Measurements from ENCODE around the gene ZCRB1. TPM values are rescaled to one million over a fixed set of nuclear protein-coding genes. Genes with fewer than 3 reads are reported as not detected.

ZCRB1 gene
- total RNA-seq, 1 experiment from 2014 or later, result 68.1 TPM

DNA sequence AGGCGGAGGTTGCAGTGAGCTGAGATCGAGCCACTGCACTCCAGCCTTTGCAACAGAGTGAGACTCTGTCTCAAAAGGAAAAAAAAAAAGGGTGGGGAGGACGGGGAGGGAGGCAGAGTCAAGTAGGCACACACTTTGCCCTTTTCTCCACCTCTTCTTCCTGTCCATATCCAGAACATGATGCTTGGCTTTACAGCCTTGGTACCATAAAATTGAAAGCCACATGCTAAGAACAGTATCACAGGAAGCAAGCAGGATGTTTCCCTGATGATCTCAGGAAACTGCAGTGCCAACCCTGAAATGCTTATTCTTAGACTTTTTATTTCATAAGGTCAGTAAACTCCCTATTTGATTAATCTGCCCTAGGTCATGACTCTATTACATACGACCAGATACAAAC, 55.3 kb downstream of the ZCRB1 start:
- Histone ChIP-seq H2AFZ (ENCODE audit: low read depth, low read length, poor library complexity, severe bottlenecking) (no peak overlapping the region), H3K9me3 (ENCODE audit: control insufficient read depth in 1 of 2, insufficient read depth in 1 of 2, low read depth in 1 of 2, low read length in 2 of 2) (no peaks in the 10 kb centered on the region), H3K9ac (ENCODE audit: low read length) (no peak overlapping the region), H3K9me2 (ENCODE audit: insufficient read depth) (no peaks in the 10 kb centered on the region), H3K36me3 (ENCODE audit: control insufficient read depth in 1 of 2, insufficient read depth in 2 of 2, low read length in 2 of 2) (no peaks in the 10 kb centered on the region), H3K4me2 (ENCODE audit: low read length) (no peak overlapping the region), H3K27me3 (ENCODE audit: insufficient read depth, low read length) (no peaks in the 10 kb centered on the region), H4K20me1 (ENCODE audit: insufficient read depth) (no peaks in the 10 kb centered on the region), H3K27ac (ENCODE audit: low read depth, low read length) (no peak overlapping the region), H3K4me3 (replicated peaks in 1 of 2; ENCODE audit: low read depth in 1 of 2, low read length in 2 of 2) (no peak overlapping the region), H3K79me2 (ENCODE audit: insufficient read depth, low read length) (no peaks in the 10 kb centered on the region), H3K4me1 (ENCODE audit: control insufficient read depth in 1 of 2, insufficient read depth in 2 of 2, low read length in 2 of 2) (no peaks in the 10 kb centered on the region)
- BruUV-seq (replicated peaks), result no TSS peak
- RAD21 ChIA-PET (ENCODE audit: low non-redundant PET in 1 of 2, low total read pairs in 2 of 2, uncharacterized antibody in 2 of 2, unreplicated experiment in 2 of 2), result no interaction called here
- no peak for DNase-seq (ENCODE audit: low read depth, low spot score)
- POLR2A ChIA-PET, result no interaction called here
- ATAC-seq, result no peak
- CTCF ChIA-PET, result no interaction called here
- TF ChIP-seq EZH2 (IDR thresholded peaks at IDR 0.05) (no peak), TCF7L2 (IDR thresholded peaks at IDR 0.05; ENCODE audit: borderline replicate concordance, extremely low read depth, insufficient read depth, insufficient read length) (no peak), SIN3A (IDR thresholded peaks at IDR 0.05; ENCODE audit: low read depth) (no peak), ZNF274 (IDR thresholded peaks at IDR 0.05; ENCODE audit: low read depth, low read length) (no peak), POLR2A (IDR thresholded peaks at IDR 0.05; ENCODE audit: borderline replicate concordance, extremely low read depth, insufficient read depth, insufficient read length) (no peak), YY1 (IDR thresholded peaks at IDR 0.05; ENCODE audit: extremely low read depth, insufficient replicate concordance, low read depth, low read length) (no peak), CBX3 (IDR thresholded peaks at IDR 0.05; ENCODE audit: low read depth) (no peak), ELF1 (IDR thresholded peaks at IDR 0.05; ENCODE audit: borderline replicate concordance, low read depth) (no peak), RAD21 (IDR thresholded peaks at IDR 0.05; ENCODE audit: low read depth) (no peak), JUND (IDR thresholded peaks at IDR 0.05) (no peak), CEBPB (IDR thresholded peaks at IDR 0.05; ENCODE audit: low read depth) (no peak), EZH2phosphoT487 (IDR thresholded peaks at IDR 0.05; ENCODE audit: borderline replicate concordance) (no peak), EGR1 (IDR thresholded peaks at IDR 0.05; ENCODE audit: low read depth) (no peak), SP1 (IDR thresholded peaks at IDR 0.05; ENCODE audit: low read depth) (no peak), ZFX (IDR thresholded peaks at IDR 0.05) (no peak)
- TF ChIP-seq, protein P1, sequence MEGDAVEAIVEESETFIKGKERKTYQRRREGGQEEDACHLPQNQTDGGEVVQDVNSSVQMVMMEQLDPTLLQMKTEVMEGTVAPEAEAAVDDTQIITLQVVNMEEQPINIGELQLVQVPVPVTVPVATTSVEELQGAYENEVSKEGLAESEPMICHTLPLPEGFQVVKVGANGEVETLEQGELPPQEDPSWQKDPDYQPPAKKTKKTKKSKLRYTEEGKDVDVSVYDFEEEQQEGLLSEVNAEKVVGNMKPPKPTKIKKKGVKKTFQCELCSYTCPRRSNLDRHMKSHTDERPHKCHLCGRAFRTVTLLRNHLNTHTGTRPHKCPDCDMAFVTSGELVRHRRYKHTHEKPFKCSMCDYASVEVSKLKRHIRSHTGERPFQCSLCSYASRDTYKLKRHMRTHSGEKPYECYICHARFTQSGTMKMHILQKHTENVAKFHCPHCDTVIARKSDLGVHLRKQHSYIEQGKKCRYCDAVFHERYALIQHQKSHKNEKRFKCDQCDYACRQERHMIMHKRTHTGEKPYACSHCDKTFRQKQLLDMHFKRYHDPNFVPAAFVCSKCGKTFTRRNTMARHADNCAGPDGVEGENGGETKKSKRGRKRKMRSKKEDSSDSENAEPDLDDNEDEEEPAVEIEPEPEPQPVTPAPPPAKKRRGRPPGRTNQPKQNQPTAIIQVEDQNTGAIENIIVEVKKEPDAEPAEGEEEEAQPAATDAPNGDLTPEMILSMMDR (IDR thresholded peaks at IDR 0.05 in 2 of 3, conservative IDR thresholded peaks at IDR 0.05 in 1 of 3; ENCODE audit: borderline replicate concordance in 1 of 3, insufficient read depth in 1 of 3, low read depth in 2 of 3, low read length in 2 of 3), result no peak
- TF ChIP-seq, protein P2, sequence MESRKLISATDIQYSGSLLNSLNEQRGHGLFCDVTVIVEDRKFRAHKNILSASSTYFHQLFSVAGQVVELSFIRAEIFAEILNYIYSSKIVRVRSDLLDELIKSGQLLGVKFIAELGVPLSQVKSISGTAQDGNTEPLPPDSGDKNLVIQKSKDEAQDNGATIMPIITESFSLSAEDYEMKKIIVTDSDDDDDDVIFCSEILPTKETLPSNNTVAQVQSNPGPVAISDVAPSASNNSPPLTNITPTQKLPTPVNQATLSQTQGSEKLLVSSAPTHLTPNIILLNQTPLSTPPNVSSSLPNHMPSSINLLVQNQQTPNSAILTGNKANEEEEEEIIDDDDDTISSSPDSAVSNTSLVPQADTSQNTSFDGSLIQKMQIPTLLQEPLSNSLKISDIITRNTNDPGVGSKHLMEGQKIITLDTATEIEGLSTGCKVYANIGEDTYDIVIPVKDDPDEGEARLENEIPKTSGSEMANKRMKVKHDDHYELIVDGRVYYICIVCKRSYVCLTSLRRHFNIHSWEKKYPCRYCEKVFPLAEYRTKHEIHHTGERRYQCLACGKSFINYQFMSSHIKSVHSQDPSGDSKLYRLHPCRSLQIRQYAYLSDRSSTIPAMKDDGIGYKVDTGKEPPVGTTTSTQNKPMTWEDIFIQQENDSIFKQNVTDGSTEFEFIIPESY (IDR thresholded peaks at IDR 0.05; ENCODE audit: extremely low read depth, insufficient replicate concordance, low read length), result no peak
- TF ChIP-seq, protein P3, sequence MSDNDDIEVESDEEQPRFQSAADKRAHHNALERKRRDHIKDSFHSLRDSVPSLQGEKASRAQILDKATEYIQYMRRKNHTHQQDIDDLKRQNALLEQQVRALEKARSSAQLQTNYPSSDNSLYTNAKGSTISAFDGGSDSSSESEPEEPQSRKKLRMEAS (IDR thresholded peaks at IDR 0.05), result no peak
- intact Hi-C loops (cut with micrococcal nuclease), result no loop called here
